Activated T-helper 1 cell treated with anti-CD3 and anti-CD28 coated beads, Interleukin-12 subunit alpha, Interleukin-12 subunit beta, Interleukin-2, Interleukin-4 antibody, amounts not matched to agents 30 ng/mL and 10 ng/mL and 1 ng/mL, durations not matched to agents 14 hours and 24 hours and 36 hours (primary cell): ENCODE measurements around the gene SGCA. TPM values are rescaled to one million over a fixed set of nuclear protein-coding genes. Genes with fewer than 3 reads are reported as not detected.

Source experiments
- DNase-seq: peaks from one replicate; pipeline ENCODE4 v3.0.0; 2021; ENCODE audit warnings: low spot score
- H3K27ac Mint-ChIP-seq: one replicate; pipeline ENCODE4 v1.8.0; 2021; ENCODE audit warnings: mild to moderate bottlenecking, mixed read lengths
- H3K27me3 Mint-ChIP-seq: one replicate; pipeline ENCODE4 v1.8.0; 2022; ENCODE audit warnings: mild to moderate bottlenecking, moderate library complexity, mixed read lengths; ENCODE audit not compliant: insufficient read depth
- H3K36me3 Mint-ChIP-seq: one replicate; pipeline ENCODE4 v1.8.0; 2021; ENCODE audit warnings: low read depth, mixed read lengths
- H3K4me1 Mint-ChIP-seq: one replicate; pipeline ENCODE4 v1.8.0; 2021; ENCODE audit warnings: low read depth, mixed read lengths
- H3K4me3 Mint-ChIP-seq: one replicate; pipeline ENCODE4 v1.8.0; 2021; ENCODE audit warnings: mild to moderate bottlenecking, moderate library complexity, mixed read lengths
- H3K9me3 Mint-ChIP-seq: one replicate; pipeline ENCODE4 v1.8.0; 2021; ENCODE audit warnings: mixed read lengths
- intact Hi-C: fragments of 100-400 bp; cut with micrococcal nuclease; formaldehyde crosslinking; loops from one replicate; pipeline ENCODE4 v1.15.1; 2024
- total RNA-seq: library from RNA; stranded (reverse); gene quantifications from 2 replicates; pipeline ENCODE4 v1.2.3, GENCODE V29; 2022

The SGCA gene
- total RNA-seq, 1 donor from 2014 or later: 0.49 TPM

DNA sequence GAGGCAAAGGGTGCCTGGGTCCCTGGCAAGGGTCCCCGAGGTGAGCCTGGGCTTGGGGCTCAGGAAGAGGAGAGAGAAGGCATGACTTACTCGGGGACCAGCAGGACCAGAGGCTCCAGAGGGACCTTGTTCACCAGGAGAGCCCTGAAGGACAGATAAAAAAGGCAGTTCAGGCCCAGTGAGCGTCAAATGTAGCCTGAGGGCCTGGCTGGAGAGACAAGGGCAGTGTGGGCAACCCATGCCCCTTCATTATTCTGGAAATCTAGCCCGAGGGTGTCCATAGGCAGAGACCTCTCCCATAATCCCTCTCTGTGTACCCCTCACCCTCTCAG is 21.6 kb downstream of the SGCA start:
- peaks cover 3% of the 10 kb centered on the region for H3K27me3 Mint-ChIP-seq
- no peak overlapping the region for H3K4me3 Mint-ChIP-seq
- H3K4me1 Mint-ChIP-seq: peaks cover 18% of the 10 kb centered on the region
- no peak overlapping the region for H3K27ac Mint-ChIP-seq
- H3K9me3 Mint-ChIP-seq: no peaks in the 10 kb centered on the region
- no peaks in the 10 kb centered on the region for H3K36me3 Mint-ChIP-seq
- DNase-seq: no peak
- intact Hi-C loops: no loop called here

DNA sequence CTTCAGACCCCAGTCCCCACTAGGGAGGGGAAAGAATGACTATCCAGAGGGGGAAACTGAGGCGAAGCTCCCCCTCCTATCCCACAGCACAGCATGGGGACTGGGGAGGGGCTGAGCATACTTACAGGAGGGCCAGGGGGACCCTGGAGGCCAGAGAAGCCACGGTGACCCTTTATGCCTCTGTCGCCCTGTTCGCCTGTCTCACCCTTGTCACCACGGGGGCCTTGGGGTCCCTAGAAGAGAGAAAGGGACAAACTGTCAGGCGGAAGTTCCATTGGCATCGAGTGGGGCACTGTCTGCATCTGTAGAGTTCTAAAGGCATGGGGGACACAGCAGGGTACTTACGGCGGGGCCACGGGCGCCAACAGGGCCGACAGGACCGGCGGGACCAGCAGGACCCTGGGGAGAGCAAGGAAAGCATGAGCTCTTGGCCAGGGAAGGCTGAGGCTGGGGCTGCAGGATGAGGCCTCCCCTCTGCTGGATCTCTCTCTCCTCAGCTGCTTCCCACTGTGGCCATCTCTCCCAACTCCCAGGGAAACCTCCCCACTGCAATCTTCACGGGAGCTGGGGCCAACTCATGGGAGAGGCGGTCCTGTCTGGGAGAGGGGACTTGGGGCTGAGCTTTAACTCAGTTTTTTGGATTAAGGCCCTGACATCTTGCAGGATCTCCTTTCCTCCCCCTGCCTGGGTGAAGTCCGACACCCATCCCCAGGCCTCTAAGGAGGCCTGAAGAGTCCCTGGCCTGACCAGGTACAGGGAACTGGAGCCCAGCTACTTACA is 22.1 kb downstream of the SGCA start:
- Mint-ChIP-seq H3K9me3 (no peaks in the 10 kb centered on the region), H3K27ac (no peak overlapping the region), H3K4me3 (no peak overlapping the region), H3K36me3 (no peaks in the 10 kb centered on the region), H3K27me3 (peaks cover 2% of the 10 kb centered on the region), H3K4me1 (peaks cover 13% of the 10 kb centered on the region)
- intact Hi-C loops: no loop called here
- no peak for DNase-seq

DNA sequence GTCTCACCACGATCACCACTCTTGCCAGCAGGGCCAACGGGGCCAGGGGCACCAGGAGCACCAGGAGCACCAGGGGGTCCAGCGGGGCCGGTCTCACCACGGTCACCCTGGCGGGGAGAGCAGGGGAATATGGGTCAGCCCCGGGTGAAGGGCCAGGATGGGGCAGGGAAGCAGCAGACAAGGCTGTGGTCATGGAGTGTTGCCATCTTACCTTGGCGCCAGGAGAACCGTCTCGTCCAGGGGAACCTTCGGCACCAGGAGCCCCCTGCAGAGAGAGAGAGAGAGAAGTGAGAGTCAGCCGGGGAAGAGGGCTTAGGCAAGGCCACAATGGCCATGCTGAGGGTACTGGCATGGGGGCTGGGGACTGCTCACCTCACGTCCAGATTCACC is 22.7 kb downstream of the SGCA start:
- Mint-ChIP-seq H3K27me3 (peaks cover 2% of the 10 kb centered on the region), H3K4me3 (no peak overlapping the region), H3K4me1 (peaks cover 8% of the 10 kb centered on the region), H3K27ac (no peak overlapping the region), H3K36me3 (no peaks in the 10 kb centered on the region), H3K9me3 (no peaks in the 10 kb centered on the region)
- DNase-seq: no peak
- intact Hi-C loops: no loop called here

DNA sequence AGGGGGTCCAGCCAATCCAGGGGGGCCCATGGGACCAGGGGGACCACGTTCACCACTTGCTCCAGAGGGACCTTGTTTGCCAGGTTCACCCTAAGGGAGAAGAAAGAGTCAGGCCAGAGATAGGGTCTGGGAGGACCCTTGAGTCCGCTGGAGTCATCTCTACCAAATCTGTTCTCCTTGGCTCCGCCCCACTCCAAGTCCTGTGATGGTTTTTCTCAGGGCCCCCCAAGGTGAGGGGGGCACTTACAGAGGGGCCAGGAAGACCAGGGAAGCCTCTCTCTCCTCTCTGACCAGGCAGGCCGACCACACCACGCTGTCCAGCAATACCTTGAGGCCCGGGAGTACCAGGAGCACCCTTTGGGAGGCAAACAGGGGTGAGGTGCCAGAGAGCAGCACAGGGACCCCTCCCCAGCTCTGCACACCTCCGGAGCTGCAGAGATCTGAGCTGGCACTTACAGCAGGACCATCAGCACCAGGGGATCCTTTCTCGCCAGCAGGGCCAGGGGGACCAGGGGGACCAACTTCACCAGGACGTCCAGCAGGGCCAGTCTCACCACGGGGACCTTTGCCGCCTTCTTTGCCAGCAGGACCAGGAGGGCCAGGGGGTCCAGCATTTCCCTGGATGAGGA is 23.2 kb downstream of the SGCA start:
- Mint-ChIP-seq H3K4me1 (peaks cover 3% of the 10 kb centered on the region), H3K36me3 (no peaks in the 10 kb centered on the region), H3K27me3 (peaks cover 2% of the 10 kb centered on the region), H3K27ac (no peak overlapping the region), H3K4me3 (no peak overlapping the region), H3K9me3 (no peaks in the 10 kb centered on the region)
- intact Hi-C loops: no loop called here
- DNase-seq: no peak

DNA sequence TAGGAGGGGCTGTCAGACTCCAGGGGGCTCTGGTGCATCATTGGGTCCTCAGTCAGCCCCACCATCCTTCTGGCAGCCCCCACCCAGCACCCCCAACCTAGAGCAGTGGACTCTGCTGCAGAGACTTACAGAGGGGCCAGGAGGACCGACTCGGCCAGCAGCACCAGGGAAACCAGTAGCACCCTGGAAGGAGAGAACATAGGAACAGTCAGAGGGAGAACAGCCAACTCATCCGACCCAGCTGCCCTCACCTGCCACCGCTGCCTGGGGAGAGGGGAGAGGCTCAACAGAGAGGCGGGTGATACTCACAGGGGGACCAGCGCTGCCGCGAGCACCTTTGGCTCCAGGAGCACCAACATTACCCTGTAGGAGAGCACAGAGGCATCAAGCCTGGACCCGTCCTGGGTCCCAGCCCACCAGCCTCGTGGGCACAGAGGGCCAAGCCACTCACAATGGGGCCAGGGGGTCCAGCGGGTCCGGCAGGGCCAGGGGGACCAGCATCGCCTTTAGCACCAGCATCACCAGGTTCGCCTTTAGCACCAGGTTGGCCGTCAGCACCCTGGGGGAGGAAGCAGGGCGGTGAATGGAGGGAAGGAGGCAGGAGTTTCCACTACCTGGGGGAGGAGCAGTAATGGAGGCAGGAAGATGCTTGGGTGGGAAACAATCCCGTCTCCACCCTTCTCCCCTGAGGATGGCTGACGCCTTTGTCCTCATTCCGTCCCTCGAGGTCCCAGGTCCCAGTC is 23.9 kb downstream of the SGCA start:
- Mint-ChIP-seq H3K4me1 (no peaks in the 10 kb centered on the region), H3K27me3 (peaks cover 2% of the 10 kb centered on the region), H3K27ac (no peak overlapping the region), H3K9me3 (no peaks in the 10 kb centered on the region), H3K36me3 (no peaks in the 10 kb centered on the region), H3K4me3 (no peak overlapping the region)
- intact Hi-C loops: no loop called here
- DNase-seq: no peak

DNA sequence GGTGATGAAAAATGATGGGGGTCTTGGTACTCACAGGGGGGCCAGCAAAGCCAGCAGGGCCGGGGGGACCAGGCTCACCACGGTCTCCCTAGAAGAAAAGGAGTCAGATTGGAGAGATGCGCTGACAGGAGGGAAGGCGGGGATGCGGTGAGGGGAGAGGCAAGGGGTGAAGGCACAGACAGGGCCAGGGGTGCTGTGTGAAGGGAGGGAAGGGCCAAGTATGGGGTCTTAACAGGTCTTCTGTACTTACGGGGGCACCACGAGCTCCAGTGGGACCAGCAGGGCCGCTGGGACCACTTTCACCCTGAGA is 24.4 kb downstream of the SGCA start:
- intact Hi-C loops: no loop called here
- Mint-ChIP-seq H3K4me1 (no peaks in the 10 kb centered on the region), H3K27me3 (peaks cover 2% of the 10 kb centered on the region), H3K9me3 (no peaks in the 10 kb centered on the region), H3K4me3 (no peak overlapping the region), H3K27ac (no peak overlapping the region), H3K36me3 (no peaks in the 10 kb centered on the region)
- DNase-seq: no peak

DNA sequence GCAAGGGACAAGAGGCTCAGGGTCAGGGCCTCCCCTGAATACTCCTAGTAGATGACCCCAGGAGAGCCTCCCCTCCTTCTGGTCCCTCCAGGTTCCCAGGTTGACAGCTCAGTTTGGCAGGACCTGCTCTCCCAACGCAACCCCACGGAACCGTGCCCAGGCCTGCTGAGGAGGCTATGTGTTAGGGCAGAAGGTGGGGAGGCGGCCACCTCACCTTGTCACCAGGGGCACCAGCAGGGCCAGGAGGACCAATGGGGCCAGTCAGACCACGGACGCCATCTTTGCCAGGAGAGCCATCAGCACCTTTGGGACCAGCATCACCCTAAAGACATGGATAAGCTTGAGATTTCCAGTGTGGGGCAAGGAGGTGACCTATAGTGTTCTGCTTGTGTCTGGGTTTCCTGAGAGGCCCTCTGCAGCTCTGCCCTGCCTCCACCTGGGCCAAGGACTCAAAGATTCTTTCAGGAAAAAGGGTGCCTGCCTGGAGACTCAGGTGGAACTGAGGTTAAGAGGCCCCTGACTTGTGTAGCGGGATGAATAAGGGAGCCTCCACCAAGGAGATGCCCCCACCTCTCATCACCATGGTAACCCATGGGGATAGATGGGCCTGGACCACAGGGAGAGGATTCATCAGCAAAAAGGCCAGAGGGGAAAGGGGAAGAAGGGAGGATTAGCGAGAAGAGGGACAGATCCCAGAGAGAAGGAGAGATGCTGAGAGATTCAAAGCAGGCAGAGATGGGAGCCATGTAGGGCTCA is 25.0 kb downstream of the SGCA start:
- H3K4me3 Mint-ChIP-seq: no peak overlapping the region
- intact Hi-C loops: no loop called here

DNA sequence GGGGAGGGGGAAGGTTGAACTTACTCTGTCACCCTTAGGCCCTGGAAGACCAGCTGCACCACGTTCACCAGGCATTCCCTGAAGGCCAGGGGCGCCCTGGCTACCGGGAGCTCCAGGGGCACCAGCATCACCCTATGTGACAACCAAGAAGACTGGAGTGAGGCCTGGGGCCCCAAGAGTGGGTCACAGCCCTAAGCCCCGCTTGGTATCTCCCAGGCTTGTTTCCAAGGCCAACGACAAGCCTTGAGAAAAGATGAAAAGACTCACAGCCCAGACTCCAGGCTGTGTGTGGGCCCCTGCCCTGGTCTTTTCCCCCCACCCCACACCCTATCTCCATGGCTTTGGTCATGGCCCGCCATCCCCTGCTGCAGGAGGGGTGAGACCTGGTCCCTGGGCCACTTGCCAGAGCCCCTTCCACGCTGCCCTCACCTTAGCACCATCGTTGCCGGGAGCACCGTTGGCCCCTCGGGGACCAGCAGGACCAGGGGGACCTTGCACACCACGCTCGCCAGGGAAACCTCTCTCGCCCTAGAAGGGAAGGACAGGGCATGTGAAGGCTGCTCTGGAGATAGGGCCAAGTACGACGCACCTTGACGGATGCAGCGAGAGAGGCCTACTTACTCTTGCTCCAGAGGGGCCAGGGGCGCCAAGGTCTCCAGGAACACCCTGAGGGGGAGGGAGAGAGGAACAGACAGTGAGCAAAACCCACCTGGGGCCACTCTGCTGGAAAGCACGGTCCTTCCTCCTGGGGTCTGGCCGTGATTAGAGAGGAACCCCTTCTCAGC is 25.7 kb downstream of the SGCA start:
- intact Hi-C loops: no loop called here
- Mint-ChIP-seq H3K4me1 (no peaks in the 10 kb centered on the region), H3K9me3 (no peaks in the 10 kb centered on the region), H3K36me3 (no peaks in the 10 kb centered on the region), H3K27ac (no peak overlapping the region), H3K4me3 (no peak overlapping the region), H3K27me3 (peaks cover 6% of the 10 kb centered on the region)
- no peak for DNase-seq

More for the DNA sequence above, 25.0 kb downstream of the SGCA start:
- H3K27ac Mint-ChIP-seq: no peak overlapping the region
- DNase-seq: no peak
- H3K27me3 Mint-ChIP-seq: peaks cover 2% of the 10 kb centered on the region
- no peaks in the 10 kb centered on the region for H3K9me3 Mint-ChIP-seq
- H3K4me1 Mint-ChIP-seq: no peaks in the 10 kb centered on the region
- H3K36me3 Mint-ChIP-seq: no peaks in the 10 kb centered on the region

DNA sequence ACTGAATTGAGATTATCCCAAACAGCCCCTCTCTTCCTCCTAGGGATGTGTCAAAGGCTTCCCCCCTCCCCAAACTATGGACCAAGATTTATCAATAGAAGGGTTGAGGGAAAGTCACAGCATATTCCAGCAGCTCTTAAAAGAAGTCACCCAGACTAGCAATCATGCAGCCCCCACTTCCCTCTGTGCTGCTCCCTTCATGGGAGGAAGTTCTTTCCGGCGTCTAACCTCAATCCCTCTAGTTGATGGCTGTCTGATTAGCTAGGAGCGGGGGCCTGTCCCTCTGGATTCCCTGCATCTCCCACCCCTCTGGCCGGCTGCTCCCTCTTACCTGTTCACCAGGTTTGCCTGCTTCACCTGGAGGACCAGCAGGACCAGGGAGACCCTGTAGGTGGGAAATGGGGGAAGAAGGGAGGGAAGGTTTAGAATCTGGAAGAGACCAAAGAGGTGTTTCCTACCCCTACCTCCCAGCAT is 26.4 kb downstream of the SGCA start:
- H3K27ac Mint-ChIP-seq: no peak overlapping the region

DNA sequence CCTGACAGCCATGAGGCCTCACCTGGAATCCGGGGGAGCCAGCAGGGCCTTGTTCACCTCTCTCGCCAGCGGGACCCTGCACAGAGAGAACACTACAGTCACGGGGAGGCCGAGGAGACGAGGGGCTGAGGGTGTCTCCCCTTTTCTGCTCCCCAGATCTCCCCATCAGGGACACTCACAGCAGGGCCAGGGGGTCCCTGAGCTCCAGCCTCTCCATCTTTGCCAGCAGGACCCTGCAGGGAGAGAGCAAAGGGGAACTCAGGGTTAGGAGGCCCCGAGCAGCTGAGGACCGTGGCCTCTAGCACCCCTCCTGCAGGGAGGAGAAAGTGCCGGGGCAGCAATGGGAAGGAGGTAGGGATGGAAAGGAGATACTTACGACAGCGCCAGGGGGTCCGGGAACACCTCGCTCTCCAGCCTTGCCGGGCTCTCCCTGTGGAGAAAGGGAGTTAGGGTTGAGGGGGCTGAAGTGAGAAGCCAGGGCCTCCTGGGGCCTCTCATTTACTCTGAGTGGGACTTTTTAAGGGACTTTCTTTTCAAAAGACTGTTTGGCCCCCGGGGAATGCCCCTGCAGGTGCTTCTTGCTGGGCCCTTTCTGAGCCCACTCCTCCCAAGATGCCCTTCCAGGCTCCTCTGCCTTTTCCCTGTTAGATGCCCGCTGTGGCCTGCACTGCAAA is 26.9 kb downstream of the SGCA start:
- no peaks in the 10 kb centered on the region for H3K36me3 Mint-ChIP-seq
- H3K4me1 Mint-ChIP-seq: no peaks in the 10 kb centered on the region
- H3K9me3 Mint-ChIP-seq: no peaks in the 10 kb centered on the region
- H3K27ac Mint-ChIP-seq: no peak overlapping the region
- intact Hi-C loops: no loop called here
- no peak for DNase-seq
- H3K4me3 Mint-ChIP-seq: no peak overlapping the region
- H3K27me3 Mint-ChIP-seq: peaks cover 18% of the 10 kb centered on the region

More for the DNA sequence above, 26.4 kb downstream of the SGCA start:
- no peak overlapping the region for H3K4me3 Mint-ChIP-seq
- H3K36me3 Mint-ChIP-seq: no peaks in the 10 kb centered on the region
- no peaks in the 10 kb centered on the region for H3K4me1 Mint-ChIP-seq
- peaks cover 12% of the 10 kb centered on the region for H3K27me3 Mint-ChIP-seq
- H3K9me3 Mint-ChIP-seq: no peaks in the 10 kb centered on the region
- no peak for DNase-seq
- intact Hi-C loops: no loop called here

DNA sequence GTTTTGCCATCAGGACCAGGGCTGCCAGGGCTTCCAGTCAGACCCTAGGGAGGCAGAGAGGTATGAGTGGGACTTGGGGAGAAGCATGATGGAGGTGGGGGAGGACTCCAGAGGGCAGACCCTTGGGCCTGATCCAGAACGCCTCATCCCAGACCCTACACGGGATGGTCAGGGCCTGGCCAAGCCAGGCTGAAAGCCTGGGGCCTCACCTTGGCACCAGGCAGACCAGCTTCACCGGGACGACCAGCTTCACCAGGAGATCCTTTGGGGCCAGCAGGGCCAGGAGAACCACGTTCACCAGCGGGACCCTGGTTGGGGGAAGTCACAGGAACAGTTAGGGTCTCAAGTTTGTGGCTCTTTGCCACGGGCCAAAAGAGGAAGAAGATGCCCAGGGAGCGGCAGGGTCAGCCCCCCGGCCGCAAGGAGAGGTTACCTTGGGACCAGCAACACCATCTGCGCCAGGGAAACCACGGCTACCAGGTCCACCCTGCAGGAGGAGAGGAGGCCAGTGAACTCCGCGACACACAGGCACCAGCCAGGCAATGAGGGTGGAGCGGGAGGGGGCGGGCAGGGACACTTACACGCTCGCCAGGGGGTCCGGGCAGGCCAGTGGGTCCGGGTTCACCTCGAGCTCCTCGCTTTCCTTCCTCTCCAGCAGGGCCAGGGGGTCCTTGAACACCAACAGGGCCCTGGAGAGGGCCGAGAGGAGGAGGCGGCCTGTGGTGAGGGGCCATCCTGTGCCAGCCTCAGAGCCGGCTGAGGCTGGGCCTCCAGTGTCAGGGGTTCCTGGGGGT is 28.5 kb downstream of the SGCA start:
- DNase-seq: no peak
- peaks cover 27% of the 10 kb centered on the region for H3K27me3 Mint-ChIP-seq
- peaks cover 7% of the 10 kb centered on the region for H3K4me1 Mint-ChIP-seq
- intact Hi-C loops: no loop called here
- no peaks in the 10 kb centered on the region for H3K36me3 Mint-ChIP-seq
- H3K4me3 Mint-ChIP-seq: no peak overlapping the region
- no peaks in the 10 kb centered on the region for H3K9me3 Mint-ChIP-seq
- no peak overlapping the region for H3K27ac Mint-ChIP-seq
